B cell (primary cell): Measurements from ENCODE around the gene FZD10. TPM values are rescaled to one million over a fixed set of nuclear protein-coding genes. Genes with fewer than 3 reads are reported as not detected.

Experiments
- ATAC-seq: fragments of 200-7000 bp; cut with Tn5 transposase; one replicate; pipeline ENCODE4 v1.10.0; 2021; ENCODE audit warnings: low read depth, mild to moderate bottlenecking, moderate number of reproducible peaks, moderate library complexity
- CTCF ChIA-PET: fragments of 350-600 bp; sonication (Branson Sonifier 250); formaldehyde crosslinking; loops from one replicate; lab custom pipeline; 2021; ENCODE audit warnings: antibody characterized with exemption, inconsistent platforms; lab: Charles Lee
- POLR2A ChIA-PET: fragments of 350-600 bp; sonication (Branson Sonifier 250); formaldehyde crosslinking; loops from one replicate; lab custom pipeline; 2021; ENCODE audit warnings: antibody characterized with exemption; lab: Charles Lee
- DNase-seq: peaks from one replicate; pipeline ENCODE4 v3.0.0; 2013
- H2AFZ ChIP-seq: 2 replicates; pipeline ENCODE4 v1.6.1; 2012; ENCODE audit warnings: mild to moderate bottlenecking, low read depth, low read length; ENCODE audit not compliant: insufficient read depth, poor library complexity, severe bottlenecking
- H3K27ac ChIP-seq, 2 donors: 1 replicate in 1 of 2; 2 replicates in 1 of 2; pipeline ENCODE4 v1.5.1; 2012 to 2013; ENCODE audit warnings: low read length in 2 of 2, mild to moderate bottlenecking in 2 of 2, moderate library complexity in 1 of 2
- H3K27me3 ChIP-seq, 4 experiments: fragments of 200-600 bp in 1 of 4; sonication (generic) in 1 of 4; replicated peaks in 1 of 4; 1 replicate in 2 of 4; 2 replicates in 2 of 4; pipeline versions ENCODE4 v1.6.1 to v1.7.0; 2013 to 2016; ENCODE audit warnings: low read length in 3 of 4, mild to moderate bottlenecking in 2 of 4, mixed read lengths in 1 of 4, moderate library complexity in 1 of 4; ENCODE audit not compliant: insufficient read depth in 4 of 4, control insufficient read depth in 3 of 4; ENCODE audit errors: control extremely low read depth in 1 of 4
- H3K36me3 ChIP-seq, 2 experiments: replicated peaks in 1 of 2; 1 replicate in 1 of 2; 2 replicates in 1 of 2; pipeline versions ENCODE4 v1.6.1 to v1.7.1; 2013; ENCODE audit warnings: low read length in 1 of 2; ENCODE audit not compliant: insufficient read depth in 2 of 2, control insufficient read depth in 1 of 2; ENCODE audit errors: control extremely low read depth in 1 of 2, extremely low read depth in 1 of 2
- H3K4me1 ChIP-seq, 2 donors: fragments of 200-600 bp in 1 of 2; sonication (generic) in 1 of 2; 1 replicate in 1 of 2; 2 replicates in 1 of 2; pipeline versions ENCODE4 v1.5.1 to v1.6.1; 2013 to 2017; ENCODE audit warnings: low read length in 2 of 2; ENCODE audit not compliant: control insufficient read depth in 2 of 2, insufficient read depth in 2 of 2
- H3K4me2 ChIP-seq: replicated peaks from 2 replicates; pipeline ENCODE3; 2012; ENCODE audit warnings: mild to moderate bottlenecking, low read depth, low read length; ENCODE audit not compliant: poor library complexity, severe bottlenecking
- H3K4me3 ChIP-seq, 5 experiments: fragments of 200-600 bp in 1 of 5; sonication (generic) in 1 of 5; 1 replicate in 3 of 5; 2 replicates in 2 of 5; pipeline versions ENCODE4 v1.5.1 to v1.7.0; 2011 to 2016; ENCODE audit warnings: low read length in 4 of 5, mild to moderate bottlenecking in 4 of 5, low read depth in 2 of 5, control low read depth in 1 of 5, moderate library complexity in 1 of 5; ENCODE audit not compliant: insufficient read depth in 1 of 5; ENCODE audit errors: control extremely low read depth in 1 of 5, extremely low read depth in 1 of 5
- H3K79me2 ChIP-seq: fragments of 200-600 bp; sonication (generic); one replicate; pipeline ENCODE4 v1.6.0; 2016; ENCODE audit warnings: low read length; ENCODE audit not compliant: control insufficient read depth, insufficient read depth
- H3K9ac ChIP-seq: fragments of 200-600 bp; sonication (generic); 2 replicates; pipeline ENCODE4 v1.6.1; 2017; ENCODE audit warnings: mild to moderate bottlenecking, low read length, moderate library complexity
- H3K9me3 ChIP-seq, 3 donors: one replicate each; pipeline versions ENCODE4 v1.6.1 to v1.7.1; 2013; ENCODE audit warnings: low read length in 2 of 3; ENCODE audit not compliant: control insufficient read depth in 2 of 3, insufficient read depth in 1 of 3; ENCODE audit errors: control extremely low read depth in 1 of 3
- H4K20me1 ChIP-seq: 2 replicates; pipeline ENCODE4 v1.6.0; 2012; ENCODE audit warnings: mild to moderate bottlenecking, low read length; ENCODE audit not compliant: insufficient read depth, control insufficient read depth, poor library complexity, severe bottlenecking
- H3K27ac Mint-ChIP-seq: one replicate; pipeline ENCODE4 v1.8.0; 2021; ENCODE audit warnings: mixed read lengths
- H3K27me3 Mint-ChIP-seq: one replicate; pipeline ENCODE4 v1.8.0; 2021; ENCODE audit warnings: mixed read lengths
- H3K4me1 Mint-ChIP-seq: one replicate; pipeline ENCODE4 v1.8.0; 2021; ENCODE audit warnings: mixed read lengths
- H3K4me3 Mint-ChIP-seq: one replicate; pipeline ENCODE4 v1.8.0; 2021; ENCODE audit warnings: mixed read lengths
- H3K9me3 Mint-ChIP-seq: one replicate; pipeline ENCODE4 v1.8.0; 2022; ENCODE audit warnings: mixed read lengths; ENCODE audit not compliant: insufficient read depth
- EZH2 ChIP-seq: IDR thresholded peaks from 2 replicates; pipeline ENCODE4 v1.6.1; 2012; ENCODE audit warnings: borderline replicate concordance, low read depth, mild to moderate bottlenecking, moderate library complexity, low read length; ENCODE audit not compliant: insufficient read depth, poor library complexity, severe bottlenecking
- WGBS: methylation state at CpG from one replicate; pipeline ENCODE4 v1.1.5; 2013; ENCODE audit warnings: missing lambda C conversion rate; ENCODE audit not compliant: insufficient coverage; 5-methylcytosine and 5-hydroxymethylcytosine counted together
- intact Hi-C: fragments of 100-400 bp; cut with micrococcal nuclease; formaldehyde crosslinking; loops from one replicate; pipeline ENCODE4 v1.10.0; 2022
- polyA plus RNA-seq: library from polyadenylated mRNA; depleted of rRNA; stranded (reverse); fragments of >200 nt; gene quantifications from 2 replicates; pipeline ENCODE4 v1.2.3, GENCODE V29; 2012
- total RNA-seq, 2 donors: library from RNA; stranded (reverse); fragments of 120-200 nt in 1 of 2; gene quantifications; 1 replicate in 1 of 2; 2 replicates in 1 of 2; pipeline versions ENCODE4 v1.2.3 to v1.2.4, GENCODE V29; 2013 to 2022
- TF ChIP-seq, protein P1 (sequence below): fragments of 200-600 bp; IDR thresholded peaks from one replicate; pipeline ENCODE4 v1.8.0; 2022; ENCODE audit warnings: antibody characterized with exemption, mild to moderate bottlenecking

FZD10 gene
- total and polyA plus RNA-seq, 2 donors (not counting 1 experiment from before 2014, with no cell fraction given) = not detected

- no peak overlapping the region for H3K4me3 ChIP-seq
- WGBS = 94% methylated on average over 14 of the region's 15 CpGs
- CTCF ChIA-PET = no interaction called here
- Mint-ChIP-seq H3K27me3 (no peaks in the 10 kb centered on the region), H3K4me3 (no peak overlapping the region), H3K9me3 (no peaks in the 10 kb centered on the region), H3K4me1 (no peaks in the 10 kb centered on the region), H3K27ac (no peak overlapping the region)
- H3K27me3 ChIP-seq = no peaks in the 10 kb centered on the region
- DNase-seq = no peak
- H3K9me3 ChIP-seq = peaks cover 0 to 50% (median 0%) of the 10 kb centered on the region in 3 donors
- H3K79me2 ChIP-seq = no peaks in the 10 kb centered on the region
- ATAC-seq = no peak
- no peaks in the 10 kb centered on the region for H4K20me1 ChIP-seq
- TF ChIP-seq, protein P1, sequence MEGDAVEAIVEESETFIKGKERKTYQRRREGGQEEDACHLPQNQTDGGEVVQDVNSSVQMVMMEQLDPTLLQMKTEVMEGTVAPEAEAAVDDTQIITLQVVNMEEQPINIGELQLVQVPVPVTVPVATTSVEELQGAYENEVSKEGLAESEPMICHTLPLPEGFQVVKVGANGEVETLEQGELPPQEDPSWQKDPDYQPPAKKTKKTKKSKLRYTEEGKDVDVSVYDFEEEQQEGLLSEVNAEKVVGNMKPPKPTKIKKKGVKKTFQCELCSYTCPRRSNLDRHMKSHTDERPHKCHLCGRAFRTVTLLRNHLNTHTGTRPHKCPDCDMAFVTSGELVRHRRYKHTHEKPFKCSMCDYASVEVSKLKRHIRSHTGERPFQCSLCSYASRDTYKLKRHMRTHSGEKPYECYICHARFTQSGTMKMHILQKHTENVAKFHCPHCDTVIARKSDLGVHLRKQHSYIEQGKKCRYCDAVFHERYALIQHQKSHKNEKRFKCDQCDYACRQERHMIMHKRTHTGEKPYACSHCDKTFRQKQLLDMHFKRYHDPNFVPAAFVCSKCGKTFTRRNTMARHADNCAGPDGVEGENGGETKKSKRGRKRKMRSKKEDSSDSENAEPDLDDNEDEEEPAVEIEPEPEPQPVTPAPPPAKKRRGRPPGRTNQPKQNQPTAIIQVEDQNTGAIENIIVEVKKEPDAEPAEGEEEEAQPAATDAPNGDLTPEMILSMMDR = no peak
- no peak for TF ChIP-seq EZH2
- intact Hi-C loops = no loop called here
- no peak overlapping the region for H2AFZ ChIP-seq
- H3K36me3 ChIP-seq = no peaks in the 10 kb centered on the region
- no peak overlapping the region for H3K27ac ChIP-seq
- no peaks in the 10 kb centered on the region for H3K4me1 ChIP-seq
- POLR2A ChIA-PET = no interaction called here
- no peak overlapping the region for H3K9ac ChIP-seq
- H3K4me2 ChIP-seq = no peak overlapping the region
These were observed 33.2 kb upstream of the FZD10 start for GRCh38 chr12:130128790-130129735.

DNA sequence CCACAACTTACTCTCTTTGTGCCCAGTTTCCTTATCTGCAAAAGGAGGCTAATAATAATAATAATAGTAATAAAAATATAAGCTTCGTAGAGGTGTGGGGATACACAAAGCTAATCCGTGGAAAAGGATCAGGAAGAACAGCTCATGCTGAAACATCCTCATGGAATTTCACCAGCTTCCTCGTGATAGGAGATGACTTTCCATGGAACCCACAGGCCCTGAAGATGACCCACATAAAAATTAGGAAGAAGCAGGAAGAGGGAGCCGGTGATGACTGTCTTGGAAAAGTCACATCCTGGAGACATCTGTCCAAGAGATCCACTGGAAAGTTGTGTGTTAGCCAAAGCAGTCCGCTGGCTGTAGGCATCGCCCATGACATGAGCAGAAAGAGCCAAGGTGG, 31.9 kb upstream of the FZD10 start:
- no peak overlapping the region for H3K4me3 ChIP-seq
- intact Hi-C loops = no loop called here
- no peaks in the 10 kb centered on the region for H4K20me1 ChIP-seq
- Mint-ChIP-seq H3K4me3 (no peak overlapping the region), H3K9me3 (peaks cover 4% of the 10 kb centered on the region), H3K4me1 (no peaks in the 10 kb centered on the region), H3K27ac (no peak overlapping the region), H3K27me3 (no peaks in the 10 kb centered on the region)
- H3K79me2 ChIP-seq = no peaks in the 10 kb centered on the region
- WGBS = 78% methylated on average over 4 of the region's 6 CpGs
- H3K9me3 ChIP-seq = peaks cover 0 to 49% (median 0%) of the 10 kb centered on the region in 3 donors
- no peak overlapping the region for H3K4me2 ChIP-seq
- no peak overlapping the region for H3K9ac ChIP-seq
- no peak overlapping the region for H3K27ac ChIP-seq
- H3K4me1 ChIP-seq = no peaks in the 10 kb centered on the region
- no peaks in the 10 kb centered on the region for H3K36me3 ChIP-seq
- H3K27me3 ChIP-seq = no peaks in the 10 kb centered on the region
- ATAC-seq (no peak), DNase-seq (no peak)
- ChIA-PET POLR2A (no interaction called here), CTCF (no interaction called here)
- H2AFZ ChIP-seq = no peak overlapping the region
- TF ChIP-seq EZH2 = no peak
- TF ChIP-seq, protein P1 = no peak
